Trophoblast cell (in vitro differentiated cells and primary cell): ENCODE measurements around the gene HOXB9.

ENCODE experiments used
- DNase-seq, 2 donors: peaks; one replicate each; pipeline ENCODE4 v3.0.0-alpha.2; 2016
- H2AFZ ChIP-seq: 2 replicates; pipeline ENCODE4 v1.6.1; 2013; ENCODE audit warnings: low read length, moderate library complexity, mild to moderate bottlenecking; ENCODE audit not compliant: insufficient read depth, poor library complexity
- H2AK5ac ChIP-seq: 2 replicates; pipeline ENCODE4 v1.6.1; 2013; ENCODE audit warnings: mild to moderate bottlenecking, low read length
- H2BK120ac ChIP-seq: 2 replicates; pipeline ENCODE4 v1.6.1; 2013; ENCODE audit warnings: low read length, mild to moderate bottlenecking, moderate library complexity; ENCODE audit not compliant: insufficient read depth, poor library complexity
- H2BK12ac ChIP-seq: 2 replicates; pipeline ENCODE4 v1.6.1; 2013; ENCODE audit warnings: mild to moderate bottlenecking, low read length, moderate library complexity
- H2BK5ac ChIP-seq: 2 replicates; pipeline ENCODE4 v1.6.1; 2013; ENCODE audit warnings: low read length, low read depth, moderate library complexity, mild to moderate bottlenecking; ENCODE audit not compliant: poor library complexity
- H3K14ac ChIP-seq: 2 replicates; pipeline ENCODE4 v1.6.1; 2013; ENCODE audit warnings: mild to moderate bottlenecking, low read length
- H3K18ac ChIP-seq: 2 replicates; pipeline ENCODE4 v1.6.1; 2013; ENCODE audit warnings: mild to moderate bottlenecking, low read length
- H3K23ac ChIP-seq: 2 replicates; pipeline ENCODE4 v1.6.1; 2013; ENCODE audit warnings: low read length
- H3K27ac ChIP-seq: 2 replicates; pipeline ENCODE4 v1.5.1; 2013; ENCODE audit warnings: low read depth, mild to moderate bottlenecking, inconsistent platforms, low read length, moderate library complexity
- H3K27me3 ChIP-seq: 2 replicates; pipeline ENCODE4 v1.6.1; 2013; ENCODE audit warnings: inconsistent platforms, mild to moderate bottlenecking, low read length, moderate library complexity; ENCODE audit not compliant: insufficient read depth
- H3K36me3 ChIP-seq, 2 experiments: 1 replicate in 1 of 2; 2 replicates in 1 of 2; pipeline ENCODE4 v1.6.1; 2013; ENCODE audit warnings: low read length in 2 of 2, mild to moderate bottlenecking in 2 of 2, moderate library complexity in 1 of 2; ENCODE audit not compliant: insufficient read depth in 2 of 2, control insufficient read depth in 1 of 2
- H3K4ac ChIP-seq: 2 replicates; pipeline ENCODE4 v1.6.1; 2013; ENCODE audit warnings: low read depth, mild to moderate bottlenecking, low read length, moderate library complexity
- H3K4me1 ChIP-seq, 2 experiments: 1 replicate in 1 of 2; 2 replicates in 1 of 2; pipeline ENCODE4 v1.6.1; 2013; ENCODE audit warnings: low read length in 2 of 2, mild to moderate bottlenecking in 2 of 2, moderate library complexity in 1 of 2; ENCODE audit not compliant: insufficient read depth in 2 of 2, control insufficient read depth in 1 of 2
- H3K4me2 ChIP-seq: 2 replicates; pipeline ENCODE4 v1.6.1; 2013; ENCODE audit warnings: inconsistent platforms, mild to moderate bottlenecking, low read length, moderate library complexity
- H3K4me3 ChIP-seq: 2 replicates; pipeline ENCODE4 v1.5.1; 2013; ENCODE audit warnings: mild to moderate bottlenecking, low read depth, low read length, inconsistent platforms
- H3K79me1 ChIP-seq: one replicate; pipeline ENCODE4 v1.6.1; 2013; ENCODE audit warnings: low read length
- H3K79me2 ChIP-seq: 2 replicates; pipeline ENCODE4 v1.6.1; 2013; ENCODE audit warnings: low read length, mild to moderate bottlenecking; ENCODE audit not compliant: control insufficient read depth, insufficient read depth, poor library complexity
- H3K9ac ChIP-seq: 2 replicates; pipeline ENCODE4 v1.6.1; 2013; ENCODE audit warnings: mild to moderate bottlenecking, low read length
- H3K9me3 ChIP-seq: 2 replicates; pipeline ENCODE4 v1.6.1; 2013; ENCODE audit warnings: low read depth, mild to moderate bottlenecking, control low read depth, inconsistent platforms, low read length; ENCODE audit not compliant: insufficient read depth
- H4K12ac ChIP-seq: 2 replicates; pipeline ENCODE4 v1.6.1; 2013; ENCODE audit warnings: low read depth, mild to moderate bottlenecking, low read length, moderate library complexity
- H4K8ac ChIP-seq: 2 replicates; pipeline ENCODE4 v1.6.1; 2013; ENCODE audit warnings: low read depth, mild to moderate bottlenecking, low read length, moderate library complexity
- H4K91ac ChIP-seq: one replicate; pipeline ENCODE4 v1.6.1; 2013; ENCODE audit warnings: low read depth, mild to moderate bottlenecking, low read length, moderate library complexity
- WGBS: extraction: QIAGEN DNeasy Blood & Tissue Kit; methylation state at CpG from one replicate; pipeline ENCODE4 v1.1.7; 2013; ENCODE audit warnings: missing lambda C conversion rate; ENCODE audit not compliant: insufficient read length, insufficient coverage; ENCODE audit errors: extremely low coverage; 5-methylcytosine and 5-hydroxymethylcytosine counted together

The HOXB9 gene

GRCh38 chr17:48582750-48583069, 43.4 kb downstream of the HOXB9 start:
- Histone ChIP-seq H4K8ac (no peak overlapping the region), H4K91ac (no peak overlapping the region), H3K4me2 (peak overlapping the region; percentile 57), H3K23ac (no peak overlapping the region), H2AFZ (no peak overlapping the region), H2AK5ac (no peak overlapping the region), H3K9me3 (no peaks in the 10 kb centered on the region), H3K27ac (no peak overlapping the region), H3K36me3 (no peaks in the 10 kb centered on the region), H2BK5ac (no peak overlapping the region), H3K18ac (no peak overlapping the region), H3K9ac (no peak overlapping the region), H3K79me1 (peaks cover 17% of the 10 kb centered on the region), H3K79me2 (peaks cover 7% of the 10 kb centered on the region), H2BK12ac (no peak overlapping the region), H3K14ac (peak overlapping the region; percentile 17), H3K27me3 (peaks cover 3% of the 10 kb centered on the region), H4K12ac (no peak overlapping the region), H2BK120ac (no peak overlapping the region), H3K4me1 (peaks cover 27 to 29% of the 10 kb centered on the region in 2 experiments), H3K4me3 (no peak overlapping the region), H3K4ac (peak overlapping the region; percentile 8)
- no peak for DNase-seq
- WGBS, result no CpG with 5 or more reads among the region's 7 CpGs

GRCh38 chr17:48579760-48580554, 46.2 kb downstream of the HOXB9 start:
- Histone ChIP-seq H2BK5ac (no peak overlapping the region), H3K79me2 (peaks cover 10% of the 10 kb centered on the region), H2AK5ac (no peak overlapping the region), H4K12ac (no peak overlapping the region), H3K14ac (no peak overlapping the region), H3K27ac (no peak overlapping the region), H3K4me3 (no peak overlapping the region), H3K36me3 (peaks cover 5 to 6% of the 10 kb centered on the region in 2 experiments), H2BK120ac (no peak overlapping the region), H3K23ac (no peak overlapping the region), H3K18ac (no peak overlapping the region), H2BK12ac (no peak overlapping the region), H3K4ac (no peak overlapping the region), H3K4me1 (peaks cover 28 to 29% of the 10 kb centered on the region in 2 experiments), H3K9ac (no peak overlapping the region), H4K91ac (no peak overlapping the region), H4K8ac (no peak overlapping the region), H3K9me3 (no peaks in the 10 kb centered on the region), H3K79me1 (peaks cover 23% of the 10 kb centered on the region), H3K4me2 (no peak overlapping the region), H3K27me3 (peaks cover 3% of the 10 kb centered on the region), H2AFZ (no peak overlapping the region)
- WGBS, result no CpG with 5 or more reads among the region's 26 CpGs
- no peak for DNase-seq

GRCh38 chr17:48579471-48579759, 46.7 kb downstream of the HOXB9 start:
- no peak overlapping the region for H3K27ac ChIP-seq
- H2AK5ac ChIP-seq, result no peak overlapping the region
- no peak overlapping the region for H3K4ac ChIP-seq
- peaks cover 3% of the 10 kb centered on the region for H3K27me3 ChIP-seq
- no peak overlapping the region for H2BK5ac ChIP-seq
- no peak overlapping the region for H4K8ac ChIP-seq
- no peak overlapping the region for H3K23ac ChIP-seq
- no peak overlapping the region for H4K91ac ChIP-seq
- no peak overlapping the region for H3K9ac ChIP-seq
- no peak overlapping the region for H3K14ac ChIP-seq
- no peak overlapping the region for H2BK120ac ChIP-seq
- H2BK12ac ChIP-seq, result no peak overlapping the region
- H3K4me2 ChIP-seq, result peak overlapping the region; percentile 73
- H3K36me3 ChIP-seq, result peaks cover 5 to 6% of the 10 kb centered on the region in 2 experiments
- H3K79me2 ChIP-seq, result peaks cover 10% of the 10 kb centered on the region
- H3K18ac ChIP-seq, result no peak overlapping the region
- no CpG with 5 or more reads among the region's 7 CpGs for WGBS
- no peak overlapping the region for H3K4me3 ChIP-seq
- DNase-seq, result no peak
- H3K9me3 ChIP-seq, result no peaks in the 10 kb centered on the region
- no peak overlapping the region for H4K12ac ChIP-seq
- peaks cover 27 to 28% of the 10 kb centered on the region in 2 experiments for H3K4me1 ChIP-seq
- peaks cover 21% of the 10 kb centered on the region for H3K79me1 ChIP-seq
- H2AFZ ChIP-seq, result no peak overlapping the region

- Histone ChIP-seq H3K79me2 (peaks cover 10% of the 10 kb centered on the region), H2AFZ (peak overlapping the region; percentile 47), H3K4ac (peak overlapping the region; percentile 35), H3K23ac (no peak overlapping the region), H3K4me3 (peak overlapping the region; percentile 70), H2BK5ac (peak overlapping the region; percentile 58), H4K12ac (peak overlapping the region; percentile 78), H3K4me1 (peaks cover 28 to 29% of the 10 kb centered on the region in 2 experiments), H2BK12ac (no peak overlapping the region), H4K91ac (peak overlapping the region; percentile 97), H3K36me3 (peaks cover 5 to 6% of the 10 kb centered on the region in 2 experiments), H2AK5ac (peak overlapping the region; percentile 10), H3K14ac (peak overlapping the region; percentile 87), H3K9ac (peak overlapping the region; percentile 18), H3K27me3 (no peaks in the 10 kb centered on the region), H3K9me3 (no peaks in the 10 kb centered on the region), H3K18ac (peak overlapping the region; percentile 81), H3K4me2 (peak overlapping the region; percentile 73), H3K27ac (no peak overlapping the region), H2BK120ac (peak overlapping the region; percentile 27), H3K79me1 (peaks cover 21% of the 10 kb centered on the region), H4K8ac (peak overlapping the region; percentile 88)
- no CpG with 5 or more reads among the region's 43 CpGs for WGBS
- DNase-seq, result no peak
Observed at GRCh38 chr17:48578616-48579470, 47.3 kb downstream of the HOXB9 start.
